NOMO-1 (cell line): ENCODE measurements around the gene GOLGA6L6.
"Not testable (repeated sequence)": the region's sequence is repeated elsewhere in the genome, so short reads cannot be mapped to it uniquely, and the experiment has no call there.

Experiments
- DNase-seq, 2 experiments: peaks; one replicate each; lab custom pipeline; 2025; ENCODE audit not compliant: unreplicated experiment in 2 of 2; lab: John Stamatoyannopoulos, UW

The GOLGA6L6 gene

DNA sequence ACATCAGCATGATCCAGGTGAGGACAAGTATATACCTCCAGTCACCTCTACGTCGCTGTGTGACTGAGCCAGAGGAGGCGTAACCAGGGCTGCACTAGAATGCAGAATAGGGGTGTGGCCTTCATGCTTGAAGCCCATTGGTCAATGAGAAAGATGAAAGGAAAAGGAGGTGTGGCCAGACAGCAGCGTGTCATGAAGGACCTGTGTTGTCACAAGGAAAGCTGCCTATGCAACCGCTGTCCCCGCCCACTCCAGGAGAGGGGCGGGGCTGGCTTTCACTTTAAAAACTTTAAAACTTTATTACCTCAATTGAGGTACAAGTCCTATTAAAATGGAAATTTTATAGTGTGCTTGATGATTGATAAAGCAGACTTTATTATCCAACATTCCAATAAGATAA, at the start of gene GOLGA6L6:
GOLGA6L6 (minus strand) TSS at position 101 of the 400 bp plus-strand sequence; CDS start at position 10, 91 bp downstream.
- DNase-seq = not testable (repeated sequence)

DNA sequence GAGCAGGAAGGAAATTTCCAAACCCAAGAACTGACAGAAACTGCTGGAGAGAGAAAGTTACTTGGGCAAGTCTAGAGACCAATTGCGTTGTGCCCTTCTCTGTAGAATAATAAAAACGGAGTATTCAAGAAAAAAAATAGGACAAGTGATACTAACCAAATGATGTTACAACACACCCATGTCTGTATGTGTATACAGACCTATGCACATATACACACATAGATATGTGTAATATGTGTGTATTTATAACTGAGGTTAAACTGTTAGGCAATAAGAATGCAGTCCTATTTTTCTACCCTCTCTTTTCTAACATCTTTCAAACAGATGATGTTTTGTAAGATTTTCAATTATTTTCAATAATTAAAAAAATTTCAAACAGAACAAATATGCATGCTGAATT, 48.5 kb upstream of the GOLGA6L6 start:
- DNase-seq = not testable (repeated sequence)

DNA sequence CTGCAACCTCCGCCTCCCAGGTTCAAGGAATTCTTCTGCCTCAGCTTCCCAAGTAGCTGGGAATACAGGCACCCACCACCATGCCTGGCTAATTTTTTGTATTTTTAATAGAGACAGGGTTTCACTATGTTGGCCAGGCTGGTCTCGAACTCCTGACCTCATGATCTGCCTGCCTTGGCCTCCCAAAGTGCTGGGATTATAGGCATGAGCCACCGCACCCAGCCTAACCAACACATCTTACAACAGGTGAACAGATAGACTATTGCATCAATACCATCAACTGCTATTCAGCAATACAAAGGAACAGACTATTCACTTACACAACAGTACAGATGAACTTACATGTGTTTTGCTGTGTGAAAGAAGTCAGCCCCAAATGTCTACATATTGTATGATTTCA, 45.2 kb upstream of the GOLGA6L6 start:
- DNase-seq = not testable (repeated sequence)

- DNase-seq = not testable (repeated sequence)
These were observed 41.1 kb upstream of the GOLGA6L6 start for GRCh38 chr15:20582726-20583115.

GRCh38 chr15:20582109-20582725, 40.6 kb upstream of the GOLGA6L6 start:
- not testable (repeated sequence) for DNase-seq

DNA sequence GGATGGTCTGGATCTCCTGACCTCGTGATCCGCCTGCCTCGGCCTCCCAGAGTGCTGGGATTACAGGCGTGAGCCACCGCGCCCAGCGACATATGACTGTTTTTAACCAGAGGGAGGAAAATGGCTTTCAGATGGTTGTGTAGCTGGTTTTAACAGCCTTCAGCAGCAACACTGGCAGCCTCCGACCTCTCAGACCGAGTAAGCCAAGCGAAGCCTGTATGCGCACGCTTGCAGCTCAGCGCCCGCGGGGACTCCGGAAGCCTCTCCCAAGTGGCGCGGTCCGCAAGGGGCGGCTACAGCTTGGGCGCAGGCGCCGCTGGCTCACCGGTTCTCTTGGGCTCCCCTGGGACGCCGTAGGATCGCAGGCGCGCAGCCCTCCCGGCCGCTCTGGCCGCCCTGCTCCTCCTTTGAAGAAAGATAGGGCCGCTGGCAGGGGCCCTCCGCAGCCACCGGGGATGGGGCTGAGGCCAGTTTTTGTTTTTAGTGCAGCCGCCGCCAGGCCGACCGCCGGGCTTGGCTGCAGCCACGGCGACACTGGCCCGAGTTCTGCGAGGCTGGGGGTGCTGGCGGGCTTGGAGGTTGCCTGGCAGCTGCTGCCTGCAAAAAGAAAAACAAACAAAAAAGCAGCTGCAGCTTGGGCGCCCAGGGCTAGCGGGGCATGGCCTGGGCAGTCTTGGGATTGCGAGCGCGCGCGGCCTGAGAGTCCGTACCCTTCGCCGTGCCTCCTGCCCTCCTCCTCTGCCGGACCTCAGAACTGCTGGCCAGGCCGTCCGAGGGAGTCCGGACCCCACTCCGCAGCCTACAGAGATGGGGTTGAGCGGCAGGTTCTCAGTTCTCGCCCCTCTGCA, 39.9 kb upstream of the GOLGA6L6 start:
- DNase-seq = not testable (repeated sequence)

GRCh38 chr15:20579662-20580061, 38.1 kb upstream of the GOLGA6L6 start:
- DNase-seq = not testable (repeated sequence)

GRCh38 chr15:20551289-20551688, 9.7 kb upstream of the GOLGA6L6 start:
- not testable (repeated sequence) for DNase-seq

DNA sequence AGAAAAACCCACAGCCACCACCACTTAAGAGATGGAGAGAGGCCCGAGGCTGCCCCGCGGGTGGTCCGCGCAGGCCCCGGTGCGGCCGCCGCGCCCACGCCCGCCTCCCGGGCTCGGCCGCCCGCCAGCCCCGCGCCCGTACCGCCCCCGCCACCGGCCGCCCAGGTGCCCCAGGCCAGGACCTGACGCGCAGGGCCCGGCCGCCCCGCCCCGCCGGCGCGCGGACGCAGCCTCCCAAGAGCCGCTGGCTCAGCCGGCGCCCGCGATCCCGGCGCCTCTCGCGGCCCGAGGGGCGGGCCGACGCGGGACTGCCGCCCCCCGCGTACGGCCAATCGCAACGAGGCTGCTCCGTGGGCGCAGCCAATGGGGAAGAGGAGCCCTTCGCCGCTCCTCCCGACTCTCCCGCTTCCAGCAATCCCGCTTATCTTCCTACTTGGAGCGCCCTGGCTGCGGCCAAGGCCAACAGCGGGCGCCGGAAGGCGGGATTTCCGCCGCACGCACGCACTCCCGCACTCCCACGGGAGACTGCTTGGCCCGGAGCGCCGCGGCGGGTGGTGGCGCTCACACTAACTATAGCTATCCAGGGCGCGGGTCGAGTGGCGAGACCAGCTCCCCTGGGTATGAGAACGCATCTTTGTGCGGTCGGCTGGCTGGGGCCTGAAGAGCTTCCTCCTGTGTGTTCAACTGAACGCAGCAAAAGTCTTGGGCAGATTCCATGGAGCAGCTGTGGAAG, 35.5 kb downstream of the GOLGA6L6 start:
- not testable (repeated sequence) for DNase-seq

GRCh38 chr15:20502839-20503238, 38.8 kb downstream of the GOLGA6L6 start:
- DNase-seq = not testable (repeated sequence)

GRCh38 chr15:20501512-20502222, 39.9 kb downstream of the GOLGA6L6 start:
- not testable (repeated sequence) for DNase-seq

DNA sequence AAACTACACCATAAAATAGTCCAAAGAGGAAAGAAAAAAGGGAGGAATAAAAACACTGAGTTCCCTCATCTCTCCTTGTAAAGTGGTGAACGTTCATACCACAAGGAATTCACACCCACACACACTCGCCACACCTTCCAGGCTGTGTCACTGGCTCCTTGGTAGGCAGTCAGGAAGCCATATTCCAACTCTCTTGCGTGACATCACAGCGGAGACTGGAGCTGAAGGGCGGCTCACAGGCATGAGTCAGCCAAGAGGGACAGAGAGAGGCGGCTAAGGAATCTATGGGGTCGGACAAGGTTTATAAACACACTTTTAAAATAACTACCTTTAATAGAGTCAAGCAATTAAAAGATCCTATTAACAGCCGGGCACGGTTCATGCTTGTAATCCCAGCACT, 43.8 kb downstream of the GOLGA6L6 start:
- not testable (repeated sequence) for DNase-seq

- not testable (repeated sequence) for DNase-seq
These were observed 48.6 kb downstream of the GOLGA6L6 start for GRCh38 chr15:20493035-20493434.

DNA sequence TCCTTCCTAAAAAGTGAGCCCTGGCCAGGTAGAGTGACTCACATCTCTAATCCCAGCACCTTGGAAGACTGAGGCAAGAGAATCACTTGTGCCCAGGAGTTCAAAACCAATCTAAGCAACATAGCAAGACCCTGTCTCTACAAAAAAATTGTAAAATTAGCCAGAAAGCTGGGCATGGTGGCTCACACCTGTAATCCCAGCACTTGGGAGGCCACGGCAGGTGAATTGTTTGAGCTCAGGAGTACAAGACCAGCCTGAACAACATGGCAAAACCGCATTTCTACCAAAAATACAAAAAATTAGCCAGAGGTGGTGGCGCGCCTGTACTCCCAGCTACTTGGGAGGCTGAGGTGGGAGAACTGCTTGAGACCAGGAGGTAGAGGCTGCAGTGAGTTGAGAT, 49.0 kb downstream of the GOLGA6L6 start:
- DNase-seq = not testable (repeated sequence)

GRCh38 chr15:20489320-20489719, 52.3 kb downstream of the GOLGA6L6 start:
- not testable (repeated sequence) for DNase-seq
